Stimulated activated CD4-positive, alpha-beta T cell treated with anti-CD3 and anti-CD28 coated beads, Interleukin-4, amount 100 ng/mL, for 48 hours (primary cell): ENCODE data around the gene PGLYRP3.

Source experiments
- DNase-seq, 2 donors: peaks; one replicate each; pipeline ENCODE4 v3.0.0-alpha.2; 2020; ENCODE audit warnings: low read depth in 2 of 2

Gene PGLYRP3

DNA sequence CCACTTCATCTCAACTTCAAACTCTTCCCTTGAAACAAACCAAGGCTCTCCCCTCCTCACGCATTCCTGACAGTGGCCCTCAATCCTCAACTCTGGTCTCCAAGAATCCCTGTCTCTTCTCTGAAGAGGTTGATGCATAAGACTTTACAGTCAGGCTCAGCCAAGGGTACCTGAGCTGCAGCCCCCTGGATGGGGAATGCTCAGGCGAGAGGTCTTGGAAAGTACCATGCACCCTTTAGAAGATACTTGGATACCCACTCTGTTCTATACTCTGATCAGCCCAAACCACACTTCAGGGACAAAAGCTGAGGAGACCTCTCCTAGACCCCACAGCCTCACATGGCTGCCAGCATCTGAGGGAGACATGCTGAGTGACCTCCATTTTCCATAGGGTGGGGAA is 536 bp upstream of the PGLYRP3 start:
- no peak for DNase-seq

DNA sequence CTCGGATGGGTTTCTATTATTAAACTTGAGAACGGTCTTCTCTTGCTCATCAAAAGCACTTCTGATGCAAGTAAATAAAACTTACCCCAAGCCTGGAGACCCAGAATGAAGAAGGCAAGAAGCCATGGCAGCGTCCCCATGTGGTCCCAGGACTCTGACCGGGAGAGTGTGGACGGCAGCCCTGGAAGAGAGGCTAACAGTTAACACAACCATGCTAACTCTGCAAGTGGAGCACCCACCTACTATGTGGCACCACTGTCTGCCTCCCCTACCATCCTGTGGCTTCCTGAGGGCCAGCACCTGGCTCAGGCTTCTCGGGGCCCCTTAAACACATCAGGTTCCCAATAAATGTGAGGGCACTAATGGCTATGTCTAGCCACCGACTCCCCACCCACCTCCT is 2.2 kb downstream of the PGLYRP3 start:
- DNase-seq = no peak

DNA sequence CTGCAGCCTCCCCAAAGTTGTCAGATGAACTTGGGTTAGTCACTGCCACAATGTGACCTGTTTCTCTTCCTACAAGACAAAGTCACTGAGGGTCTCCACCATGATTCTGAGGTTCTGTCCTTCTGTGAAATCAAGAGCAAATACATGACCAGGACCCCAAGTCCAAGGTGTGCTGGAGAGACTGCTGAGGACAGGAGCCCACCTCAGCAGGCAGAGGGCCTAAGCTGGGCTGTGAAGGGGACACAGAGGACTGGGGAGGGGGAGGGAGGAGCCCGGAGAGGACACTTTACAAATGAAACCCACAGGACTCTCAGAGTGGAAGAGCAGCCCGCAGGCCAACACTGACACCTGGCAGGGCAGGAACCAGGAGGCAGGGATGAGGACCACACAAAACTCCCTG is 3.3 kb downstream of the PGLYRP3 start:
- no peak for DNase-seq

DNA sequence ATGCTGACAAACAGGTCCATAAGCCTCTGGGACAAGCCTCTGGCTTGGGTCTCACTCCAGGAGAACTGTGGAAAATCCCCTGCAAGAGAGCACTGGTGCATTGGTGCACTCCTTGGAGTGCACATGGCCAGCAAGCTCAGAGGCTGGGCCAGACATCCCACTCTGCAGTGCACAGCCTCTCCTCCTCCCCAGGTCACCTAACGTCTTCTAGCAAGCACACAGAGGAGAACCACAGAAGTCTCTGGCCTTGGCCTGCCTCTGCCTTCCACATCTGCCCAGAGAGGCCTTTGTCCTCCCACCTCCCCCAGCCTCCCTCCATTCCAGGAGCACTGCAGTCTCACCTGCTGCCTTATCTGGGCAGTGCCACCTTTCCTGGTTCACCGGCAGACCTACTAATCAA is 4.2 kb downstream of the PGLYRP3 start:
- no peak for DNase-seq

DNA sequence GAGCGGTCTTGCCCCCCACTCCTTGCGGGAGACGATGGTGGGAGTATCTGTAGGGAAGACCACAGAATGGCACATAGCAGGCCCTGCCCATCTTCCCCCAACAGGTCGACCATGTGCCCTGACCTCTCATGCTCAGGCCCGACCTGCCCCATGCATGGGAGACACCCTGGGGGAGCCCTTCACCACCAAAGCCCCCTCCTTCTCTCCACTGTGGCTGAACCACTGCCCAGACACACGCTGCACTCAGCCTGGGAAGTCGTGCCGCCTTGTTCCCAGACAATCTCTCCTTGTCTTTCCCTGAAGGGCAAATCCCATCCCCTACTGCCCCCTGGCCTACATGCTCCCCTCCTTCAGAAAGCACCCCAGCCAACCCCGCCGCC is 5.5 kb downstream of the PGLYRP3 start:
- no peak for DNase-seq

DNA sequence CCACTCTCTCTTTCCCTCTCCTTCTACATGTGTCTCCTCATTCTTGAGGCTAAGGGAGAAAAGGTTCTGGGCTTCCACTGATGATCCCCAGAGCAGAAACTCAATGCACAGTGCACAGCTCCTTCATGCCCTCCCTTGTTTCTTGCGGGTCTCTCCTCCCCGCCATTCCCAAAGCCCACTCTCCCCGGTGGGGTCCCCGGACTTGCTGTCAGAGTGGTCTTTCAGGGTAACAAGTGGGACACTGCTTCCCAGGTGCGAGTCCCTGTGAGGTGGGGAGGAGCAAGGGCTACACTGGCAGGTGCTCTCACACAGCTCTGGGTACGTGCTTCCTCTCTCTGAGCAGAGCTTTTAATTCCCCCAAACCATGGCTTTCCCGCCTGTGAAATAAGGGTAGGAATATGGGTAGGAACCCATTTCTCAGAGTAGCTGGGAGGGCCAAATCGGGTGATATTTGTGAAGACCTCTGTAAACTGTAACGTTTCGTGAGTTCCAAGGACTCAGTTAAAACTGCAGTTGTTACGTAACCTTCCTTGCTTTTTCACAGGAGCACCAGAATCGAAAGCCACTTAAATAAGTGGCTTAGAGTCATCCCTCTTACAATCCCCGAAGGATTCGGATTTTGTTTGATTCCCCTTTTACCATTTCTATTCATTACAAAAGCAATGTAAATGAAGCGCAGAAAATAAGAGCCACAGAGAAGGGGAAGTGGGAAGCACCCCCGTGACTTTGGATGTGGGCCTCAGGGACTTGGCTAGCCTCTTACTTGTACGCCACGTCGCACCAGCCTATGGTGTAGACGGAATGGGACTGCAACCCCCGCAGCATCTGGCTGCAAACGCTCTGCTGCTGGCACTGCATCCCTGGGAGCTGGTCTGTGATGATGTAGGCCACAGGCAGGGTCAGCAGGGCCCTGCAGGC is 6.2 kb downstream of the PGLYRP3 start:
- no peak for DNase-seq

DNA sequence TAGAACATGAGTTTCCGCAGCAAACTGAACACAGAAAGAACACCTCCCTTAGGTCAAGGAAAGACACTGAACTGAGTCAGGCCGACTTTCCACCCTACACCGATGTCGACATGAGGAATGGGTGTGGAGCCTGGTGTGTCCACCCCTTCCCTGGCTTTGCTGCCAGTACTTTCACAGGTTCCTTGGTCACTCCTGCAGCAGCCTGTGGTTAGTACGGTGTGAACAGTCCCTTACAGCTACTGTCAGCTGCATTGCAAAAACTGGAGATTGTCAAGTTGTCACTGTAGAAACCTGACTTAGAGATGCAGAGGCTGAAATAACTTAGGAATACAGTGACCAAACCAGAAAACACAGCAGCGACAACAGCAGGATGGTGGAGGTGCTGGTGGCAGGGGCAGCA is 7.1 kb downstream of the PGLYRP3 start:
- DNase-seq = no peak

DNA sequence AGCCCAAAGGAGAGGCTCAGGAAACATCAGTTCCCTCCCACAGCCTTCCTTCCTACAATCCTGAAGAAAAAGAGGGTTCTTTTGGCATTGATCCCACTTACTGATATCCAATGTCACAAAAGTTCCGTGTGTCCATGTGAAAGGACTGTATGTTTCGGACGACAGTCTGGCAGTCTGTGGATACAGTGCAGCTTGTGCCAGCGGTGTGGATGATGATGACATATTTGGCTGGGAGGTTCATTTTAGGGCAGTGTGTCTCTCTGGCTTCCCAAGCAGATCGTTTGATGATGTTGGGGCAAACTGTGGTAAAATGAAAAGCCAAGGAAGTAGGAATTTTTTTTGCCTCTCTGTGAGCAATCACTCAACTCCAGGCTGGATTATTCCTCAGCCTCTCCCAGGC is 10.4 kb downstream of the PGLYRP3 start:
- no peak for DNase-seq

DNA sequence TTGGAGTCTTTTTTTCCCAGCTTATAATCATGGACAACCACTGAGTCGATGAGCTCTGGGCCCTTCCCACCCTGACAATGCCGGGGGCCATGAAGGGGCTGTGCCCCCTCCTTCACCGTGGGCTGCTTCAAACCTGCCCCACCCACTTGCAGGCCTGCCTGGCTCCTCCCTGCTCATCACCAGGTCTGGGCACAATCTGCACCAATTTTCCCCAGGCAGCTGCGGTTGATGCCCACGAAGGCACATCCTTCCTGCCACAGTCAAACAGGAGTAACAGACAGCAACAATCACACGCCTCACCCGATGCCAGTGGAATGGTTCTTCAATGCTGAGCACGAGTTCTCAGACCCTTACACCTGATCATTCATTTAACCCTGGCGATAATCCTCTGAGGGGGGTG is 18.9 kb downstream of the PGLYRP3 start:
- no peak for DNase-seq

DNA sequence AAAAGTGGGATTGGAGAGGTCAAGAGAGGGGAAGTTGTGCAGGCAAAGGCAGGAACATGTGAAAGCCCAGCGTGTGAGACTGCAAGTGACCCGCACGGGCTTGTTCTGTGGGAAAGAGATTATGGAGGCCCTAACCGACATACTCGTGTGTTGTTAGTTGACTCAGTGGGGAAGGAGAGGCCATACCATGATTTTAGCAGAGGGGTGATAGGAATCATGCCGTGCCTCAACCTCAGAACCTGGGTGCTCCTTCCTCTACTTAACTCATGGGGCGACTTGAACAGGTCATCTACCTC is 19.3 kb downstream of the PGLYRP3 start:
- no peak for DNase-seq

DNA sequence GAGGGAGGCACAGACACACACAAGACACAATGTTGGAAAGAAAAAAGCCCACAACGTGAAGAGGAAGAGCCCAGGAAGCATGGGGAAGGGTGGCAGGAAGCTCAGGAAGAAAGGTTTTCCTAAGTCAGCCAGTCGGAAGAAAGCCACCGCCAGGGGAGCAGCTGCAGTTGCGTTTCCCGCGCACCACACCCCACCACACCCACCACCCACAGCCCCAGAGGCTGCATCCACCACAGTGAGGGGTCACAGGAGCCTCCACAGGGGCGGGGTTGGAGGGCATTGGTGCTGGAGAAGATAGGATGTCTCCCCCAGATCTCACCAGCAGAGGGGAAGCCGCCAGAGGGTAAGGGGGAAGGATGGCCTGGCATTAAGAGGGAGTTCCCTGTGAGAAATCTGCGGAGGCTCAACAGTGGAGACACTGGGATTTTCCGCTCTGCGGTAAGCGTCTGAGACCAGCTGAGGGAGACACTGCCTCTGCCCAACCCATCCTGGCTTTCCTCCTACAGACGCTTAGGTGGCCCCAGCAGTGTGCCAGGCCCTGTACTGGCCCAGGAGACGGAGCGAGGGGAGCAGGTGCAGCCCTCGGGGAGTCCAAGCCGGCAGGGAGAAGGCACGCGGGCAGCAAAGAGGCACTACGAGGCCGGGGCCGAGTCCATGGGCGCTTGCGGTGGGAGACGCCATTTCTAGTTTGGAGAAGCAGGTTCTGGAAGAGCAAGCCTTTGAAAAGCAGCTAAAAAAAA is 19.8 kb downstream of the PGLYRP3 start:
- DNase-seq = no peak

DNA sequence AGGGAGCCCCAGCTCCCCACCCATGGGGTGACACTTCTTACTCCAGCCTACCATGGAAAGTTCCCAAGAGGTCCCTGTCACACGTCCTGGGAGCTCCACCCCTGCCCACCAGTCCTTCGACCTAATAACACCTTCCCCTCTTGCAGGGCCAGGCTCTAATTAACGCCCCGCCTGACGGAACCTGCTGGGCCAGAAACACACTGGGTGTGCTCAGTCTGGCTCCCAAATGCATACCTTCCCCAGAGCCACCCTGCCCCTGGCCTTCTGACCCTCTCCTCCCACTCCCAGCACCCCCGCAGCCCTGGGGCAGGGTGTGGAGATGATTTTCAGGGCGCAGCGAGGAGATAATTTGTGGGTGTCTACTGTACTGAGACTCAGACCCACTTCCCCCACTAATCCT is 20.6 kb downstream of the PGLYRP3 start:
- DNase-seq = no peak

DNA sequence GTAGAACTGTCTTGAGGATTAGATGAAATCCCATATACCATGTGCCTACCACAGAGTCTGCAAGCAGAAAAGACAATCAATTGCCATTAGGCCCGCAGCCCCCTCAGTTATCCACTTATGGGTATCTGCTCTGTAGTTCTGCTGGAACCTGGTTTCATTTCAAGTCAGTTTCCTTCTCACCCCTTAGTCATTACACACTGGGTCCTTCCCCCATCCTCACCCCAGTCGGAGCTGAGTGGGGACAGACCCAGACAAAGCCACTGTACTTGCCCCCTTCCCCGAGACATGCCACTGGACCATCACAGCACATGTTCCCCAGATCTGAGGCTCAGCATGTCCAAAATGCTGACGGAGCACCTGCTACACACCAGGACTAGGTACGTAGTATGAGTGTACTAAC is 21.2 kb downstream of the PGLYRP3 start:
- DNase-seq = no peak

DNA sequence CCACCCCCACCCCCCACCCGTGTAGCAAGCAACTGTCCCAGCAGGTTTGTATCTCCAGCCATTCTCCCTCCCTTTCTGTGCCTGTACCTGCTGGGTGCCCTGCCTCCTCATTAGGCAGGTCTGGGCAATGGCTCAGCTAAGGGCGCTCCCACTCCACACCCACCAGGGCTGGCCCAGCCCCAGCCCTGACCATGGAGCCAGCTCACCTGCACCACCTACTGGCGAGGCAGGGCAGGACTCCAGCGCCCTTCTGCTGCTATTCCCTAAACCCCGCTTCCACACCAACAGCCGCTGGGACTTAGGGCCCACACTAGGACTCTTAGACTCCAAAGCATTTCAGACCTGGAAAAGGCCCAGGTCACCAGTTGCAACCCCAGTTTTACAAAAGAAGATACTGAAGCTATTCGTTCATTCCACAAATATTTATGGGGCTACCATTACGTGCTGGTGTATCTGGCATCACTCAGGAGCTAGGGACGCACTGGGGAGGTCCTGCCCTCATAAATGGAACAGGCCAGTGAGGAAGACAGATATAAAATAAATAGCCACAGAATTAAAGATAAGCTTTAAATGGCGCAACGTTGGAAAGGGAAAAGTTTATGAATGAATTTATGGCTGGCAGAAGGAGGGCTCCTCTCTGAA is 24.0 kb downstream of the PGLYRP3 start:
- peak; percentile 16 to 32 for DNase-seq

DNA sequence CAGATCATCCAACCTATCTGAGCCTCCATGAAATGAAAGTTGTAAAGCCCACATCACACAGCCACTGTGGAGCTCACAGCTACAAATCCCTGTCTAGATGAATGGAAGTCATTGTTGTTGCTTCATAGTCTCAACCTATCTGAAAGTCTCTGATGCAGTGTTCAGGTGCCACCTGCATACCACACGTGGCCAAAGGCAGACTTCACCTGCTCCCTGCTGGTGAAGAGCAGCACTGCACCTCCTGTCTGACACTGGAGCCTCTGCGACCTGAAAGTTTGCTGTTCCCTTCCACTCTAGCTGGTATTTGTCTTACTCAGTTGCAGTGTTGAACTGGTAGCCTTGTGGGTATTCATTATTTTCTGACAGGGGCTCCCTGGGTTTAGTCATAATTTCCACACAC is 34.9 kb downstream of the PGLYRP3 start:
- peak in 1 of 2 donors; percentile 37 for DNase-seq

DNA sequence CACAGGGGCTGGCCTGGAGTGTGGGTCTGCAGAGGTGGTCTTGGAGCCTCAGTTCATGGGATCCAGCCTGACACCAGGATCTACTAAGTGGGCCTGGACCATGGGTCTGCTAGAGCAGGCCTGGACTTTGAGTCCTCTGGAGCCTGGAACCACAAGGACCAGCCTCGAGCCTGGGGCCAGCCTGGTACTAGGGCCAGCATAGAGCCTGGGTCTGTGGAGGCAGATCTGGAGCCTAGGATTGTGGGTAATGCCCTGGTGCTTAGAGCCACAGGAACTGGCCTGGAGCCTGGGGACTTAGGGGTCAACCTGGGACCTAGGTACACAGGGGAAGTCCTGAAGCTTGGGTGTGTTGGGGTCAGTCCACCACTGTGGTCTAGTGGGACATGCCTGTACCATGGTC is 40.6 kb downstream of the PGLYRP3 start:
- no peak for DNase-seq

DNA sequence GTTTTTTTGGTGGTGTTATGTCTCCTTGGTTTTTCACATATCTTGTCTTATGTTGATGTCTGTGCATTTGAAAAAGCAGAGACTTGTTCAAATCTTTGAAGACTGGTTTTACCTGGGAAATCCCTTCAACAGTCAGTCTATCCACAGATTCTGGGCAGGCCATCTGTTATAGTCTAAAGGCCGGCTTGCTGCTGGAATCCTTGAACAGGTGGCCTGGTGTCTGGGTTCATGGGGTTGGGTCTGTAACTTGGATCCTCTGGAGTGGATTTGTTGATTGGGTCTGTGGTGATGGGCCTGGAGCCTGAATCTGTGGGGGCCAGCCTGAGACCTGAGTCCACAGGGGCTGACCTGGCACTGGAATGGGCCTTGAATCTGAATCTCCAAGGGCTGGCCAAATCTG is 41.0 kb downstream of the PGLYRP3 start:
- no peak for DNase-seq

DNA sequence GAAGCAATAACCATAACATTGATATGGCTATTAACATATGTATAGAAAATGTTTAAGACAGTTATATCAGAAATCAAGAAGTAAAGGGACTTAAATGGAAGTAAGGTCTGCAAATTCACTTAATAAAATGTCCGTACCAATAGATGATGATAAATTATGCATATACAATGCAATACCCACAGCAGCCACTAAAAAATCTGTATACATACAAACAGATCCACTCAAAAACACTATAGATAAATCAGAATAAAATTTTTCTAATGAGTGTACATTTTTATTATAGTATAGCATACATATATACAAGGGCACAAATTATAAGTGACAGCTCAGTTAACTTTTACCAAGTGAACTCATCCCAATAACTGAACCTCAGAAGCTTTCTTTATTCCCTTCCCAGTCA is 47.3 kb downstream of the PGLYRP3 start:
- DNase-seq = no peak

DNA sequence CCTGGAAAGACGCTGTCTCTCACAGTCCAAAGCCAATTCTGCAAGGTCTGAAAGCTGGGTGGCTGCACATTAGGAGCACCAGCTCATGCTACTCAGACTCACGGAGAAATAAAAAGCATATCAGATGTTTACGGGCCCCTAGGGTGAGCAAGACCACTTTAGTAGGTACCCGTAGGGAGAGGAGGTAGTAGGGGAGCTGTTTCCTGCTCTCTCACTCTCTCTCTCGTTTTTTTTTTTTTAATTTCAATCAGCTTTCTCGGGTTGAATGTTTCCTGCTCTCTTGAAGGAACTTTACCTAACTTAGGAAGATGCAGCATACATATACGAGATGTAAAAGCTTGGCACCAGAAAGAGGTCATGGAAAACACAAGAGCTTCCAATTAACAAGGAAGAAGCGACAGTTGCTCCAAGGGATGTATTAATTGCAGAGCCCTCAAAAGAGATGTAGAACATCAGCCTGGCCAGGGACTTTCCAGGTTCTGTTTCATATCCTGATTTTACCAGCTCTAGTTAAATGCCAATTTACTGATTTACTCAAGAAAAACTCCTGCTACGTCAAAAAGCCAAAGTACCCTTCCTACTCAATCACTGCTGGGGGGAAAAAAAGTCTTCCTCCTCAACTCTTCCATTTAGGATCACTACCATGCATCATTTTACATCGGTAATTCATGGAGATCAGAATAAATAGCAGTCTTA is 50.1 kb downstream of the PGLYRP3 start:
- no peak for DNase-seq

DNA sequence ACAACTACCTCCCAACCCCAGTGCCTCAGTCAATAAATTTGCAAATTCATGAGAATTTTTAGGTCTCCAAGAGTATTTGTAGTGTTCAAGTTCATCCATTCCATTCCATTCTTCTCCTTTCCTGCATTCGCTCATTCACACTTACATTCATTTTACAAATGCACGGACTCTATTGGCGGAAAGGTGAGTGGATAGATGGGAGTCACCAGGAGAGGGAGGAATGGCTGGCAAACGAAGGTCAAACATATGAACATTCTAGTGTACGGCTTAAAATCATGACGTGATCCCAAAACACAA is 50.7 kb downstream of the PGLYRP3 start:
- no peak for DNase-seq

DNA sequence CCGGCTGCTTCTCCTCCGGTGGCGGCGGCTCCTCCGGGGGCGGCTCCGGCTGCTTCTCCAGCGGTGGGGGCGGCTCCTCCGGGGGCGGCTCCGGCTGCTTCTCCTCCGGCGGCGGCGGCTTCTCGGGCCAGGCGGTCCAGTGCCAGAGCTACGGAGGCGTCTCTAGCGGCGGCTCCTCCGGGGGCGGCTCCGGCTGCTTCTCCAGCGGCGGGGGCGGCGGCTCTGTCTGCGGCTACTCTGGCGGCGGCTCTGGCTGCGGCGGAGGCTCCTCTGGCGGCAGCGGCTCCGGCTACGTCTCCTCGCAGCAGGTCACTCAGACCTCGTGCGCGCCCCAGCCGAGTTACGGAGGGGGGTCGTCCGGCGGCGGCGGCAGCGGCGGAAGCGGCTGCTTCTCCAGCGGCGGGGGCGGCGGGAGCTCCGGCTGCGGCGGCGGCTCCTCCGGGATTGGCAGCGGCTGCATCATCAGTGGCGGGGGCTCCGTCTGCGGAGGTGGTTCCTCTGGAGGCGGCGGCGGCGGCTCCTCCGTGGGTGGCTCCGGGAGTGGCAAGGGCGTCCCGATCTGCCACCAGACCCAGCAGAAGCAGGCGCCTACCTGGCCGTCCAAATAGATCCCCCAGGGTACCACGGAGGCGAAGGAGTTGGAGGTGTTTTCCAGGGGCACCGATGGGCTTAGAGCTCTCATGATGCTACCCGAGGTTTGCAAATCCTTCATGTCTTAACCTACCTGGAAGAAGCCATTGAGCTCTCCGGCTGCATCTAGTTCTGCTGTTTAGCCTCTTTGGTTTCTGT is 51.3 kb downstream of the PGLYRP3 start:
- DNase-seq = peak in 1 of 2 donors; percentile 2
